GM18520 (cell line): ENCODE results near the gene WWOX.

Experiments used
- ATAC-seq: cut with Tn5 transposase; IDR thresholded peaks from one replicate; pipeline ENCODE4 v1.9.1; 2021; ENCODE audit not compliant: unreplicated experiment

WWOX gene

GRCh38 chr16:78102865-78103264 is 3.4 kb downstream of the WWOX start:
- ATAC-seq, result no peak

- ATAC-seq, result no peak
These were observed 6.1 kb downstream of the WWOX start for GRCh38 chr16:78105517-78105916.

DNA sequence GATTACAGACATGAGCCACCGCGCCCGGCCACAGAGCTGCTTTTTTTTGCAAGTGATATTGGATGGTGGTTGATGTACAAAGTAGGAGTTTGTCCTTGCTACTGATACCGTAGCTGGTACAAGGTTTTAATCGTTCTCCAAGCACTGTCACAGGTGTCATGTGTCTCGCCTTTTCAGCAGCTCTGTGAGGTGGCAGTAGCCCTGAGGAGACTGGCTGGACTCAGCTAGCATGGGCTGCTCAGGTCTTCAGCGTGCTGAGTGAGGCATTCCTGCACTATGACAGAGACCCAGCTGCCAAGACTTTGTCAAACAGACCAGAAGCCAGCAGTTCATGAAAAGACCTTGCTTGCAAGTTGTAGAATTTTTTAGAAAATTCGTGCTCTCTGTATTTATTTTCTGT is 7.2 kb downstream of the WWOX start:
- no peak for ATAC-seq

DNA sequence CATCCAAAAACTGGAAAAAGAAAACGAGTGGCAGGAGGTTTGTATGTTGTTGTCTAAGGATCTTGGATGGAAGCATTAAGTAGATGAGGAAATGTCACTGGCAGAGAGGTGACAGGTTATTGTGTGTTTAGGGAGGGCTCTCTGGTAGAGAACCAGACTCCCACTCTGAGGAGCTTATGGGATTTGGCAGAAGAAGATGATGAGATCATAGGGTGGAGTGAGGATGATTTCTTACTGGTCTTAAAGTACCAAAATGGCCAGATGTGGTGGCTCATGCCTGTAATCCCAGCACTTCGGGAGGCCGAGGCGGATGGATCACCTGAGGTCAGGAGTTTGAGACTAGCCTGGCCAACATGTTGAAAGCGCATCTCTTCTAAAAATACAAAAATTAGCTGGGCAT is 9.0 kb downstream of the WWOX start:
- ATAC-seq, result no peak

DNA sequence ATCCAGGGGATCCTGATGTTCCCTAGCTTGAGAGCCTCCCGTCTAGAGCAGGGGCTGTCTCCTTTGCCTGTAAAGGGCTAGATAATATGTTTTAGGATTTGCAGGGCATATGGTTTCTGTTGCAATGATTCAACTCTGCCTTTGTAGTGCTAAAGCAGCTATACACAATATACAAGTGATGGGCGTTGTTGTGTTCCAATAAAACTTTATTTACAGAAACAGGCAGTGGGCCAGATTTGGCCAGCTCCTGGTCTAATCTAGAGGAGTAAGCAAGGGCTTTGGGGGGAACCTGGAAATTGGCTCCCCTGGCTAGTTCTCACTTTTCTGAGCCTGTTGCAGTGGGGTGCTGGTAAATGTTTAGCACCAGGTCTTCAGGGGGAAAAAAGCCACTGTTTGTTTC is 13.8 kb downstream of the WWOX start:
- no peak for ATAC-seq

DNA sequence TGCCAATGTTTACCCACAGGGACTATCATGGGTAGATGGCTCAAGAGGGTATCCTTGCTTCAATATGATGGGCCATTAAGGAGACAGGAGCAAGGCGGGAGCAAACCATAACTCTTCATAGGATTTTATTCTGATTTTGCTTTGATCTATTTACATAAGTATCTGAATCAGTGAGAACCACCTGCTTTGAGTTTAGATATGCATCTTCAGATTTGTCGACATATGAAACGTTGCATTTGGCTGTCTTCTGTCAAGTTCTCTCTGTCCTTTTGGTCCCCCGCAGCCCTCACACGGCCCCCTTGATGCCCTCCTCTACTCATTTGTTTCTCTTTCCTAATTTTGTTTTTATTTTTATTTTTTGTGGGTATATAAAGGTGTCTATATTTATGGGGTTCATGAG is 16.2 kb downstream of the WWOX start:
- ATAC-seq, result no peak

DNA sequence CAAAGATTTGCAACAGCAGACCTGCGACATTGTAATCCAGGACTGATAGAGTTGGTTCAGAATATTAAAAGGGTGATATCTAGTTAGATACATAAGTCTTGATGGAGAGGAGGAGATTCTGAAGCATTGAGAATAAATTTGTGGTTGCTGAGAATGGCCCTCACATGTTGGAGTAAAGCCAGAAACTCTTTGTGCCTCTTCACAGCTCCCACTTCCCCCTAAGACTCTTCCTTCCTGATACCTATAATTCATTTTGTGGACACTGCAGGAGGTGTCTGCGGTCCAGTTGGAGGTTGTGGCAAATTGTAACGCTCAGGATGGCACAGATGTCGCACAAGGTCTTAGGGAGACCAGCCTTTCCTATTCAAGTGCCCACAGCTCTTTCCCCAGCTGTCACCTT is 17.5 kb downstream of the WWOX start:
- no peak for ATAC-seq

DNA sequence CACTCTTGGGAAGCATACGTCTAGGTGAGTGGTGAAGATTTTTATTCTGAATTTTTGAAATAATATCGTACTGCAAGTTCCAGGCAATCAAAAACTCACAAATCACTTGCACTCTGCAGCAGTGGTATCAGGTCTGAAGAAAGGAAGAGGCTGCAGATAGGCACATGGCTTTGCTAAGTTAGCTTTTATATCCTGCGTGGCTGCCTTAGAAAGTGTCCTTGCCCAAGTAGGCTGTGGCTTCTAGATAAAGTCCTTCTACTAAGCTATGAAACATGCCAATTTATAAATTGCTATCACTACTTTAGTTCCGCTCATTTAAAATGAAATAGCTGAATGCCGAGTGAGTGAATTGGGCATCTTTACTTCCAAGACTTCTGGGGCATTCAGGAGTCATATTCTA is 17.9 kb downstream of the WWOX start:
- no peak for ATAC-seq

DNA sequence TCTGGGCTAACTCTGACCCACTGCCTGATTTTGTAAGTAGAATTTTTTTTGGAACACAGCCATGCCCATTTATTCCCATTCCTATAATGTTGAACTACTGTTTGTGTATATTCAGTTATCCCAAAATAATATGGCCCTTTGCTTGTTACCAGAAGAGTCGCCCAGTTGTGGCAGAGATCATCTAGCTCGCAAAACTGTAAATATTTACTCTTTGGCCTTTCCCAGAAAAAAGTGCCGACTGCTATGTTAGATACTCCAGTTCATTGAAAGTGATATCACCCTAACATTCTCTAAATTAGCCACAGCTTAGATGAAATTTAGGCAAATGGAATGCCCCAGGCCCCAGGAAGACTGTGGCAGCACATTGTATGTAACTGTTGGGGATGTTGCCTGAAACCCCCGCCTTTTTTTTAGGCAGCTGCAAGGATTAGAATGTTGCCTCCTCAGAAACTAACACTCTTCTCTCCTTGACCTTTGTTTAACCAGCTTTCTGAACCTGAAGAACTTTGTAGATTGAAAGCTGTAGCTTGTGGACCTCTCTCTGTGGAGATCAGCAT is 19.1 kb downstream of the WWOX start:
- no peak for ATAC-seq

DNA sequence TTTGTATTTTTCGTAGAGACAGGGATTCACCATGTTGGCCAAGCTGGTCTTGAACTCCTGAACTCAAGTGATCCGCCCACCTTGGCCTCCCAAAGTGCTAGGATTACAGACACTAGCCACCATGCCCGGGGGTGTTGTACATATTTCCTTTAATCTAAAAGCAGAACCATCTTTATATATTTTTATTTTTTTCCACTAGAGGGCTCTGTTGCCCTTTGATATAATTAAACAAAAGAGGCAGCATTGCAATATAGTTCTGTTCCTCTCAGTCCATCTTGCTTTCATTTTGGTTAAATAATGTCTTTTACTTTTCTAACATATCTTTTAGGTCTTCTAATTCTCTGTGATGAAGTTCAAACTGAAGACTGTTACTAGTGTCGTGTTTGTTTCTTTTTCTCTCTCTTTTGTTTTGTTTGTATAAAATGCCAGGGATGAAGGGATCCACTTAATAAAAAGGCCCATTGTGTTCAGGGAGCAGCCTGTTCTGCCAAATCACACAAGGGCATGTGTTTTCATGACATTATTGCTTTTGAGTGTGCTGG is 23.4 kb downstream of the WWOX start:
- no peak for ATAC-seq

DNA sequence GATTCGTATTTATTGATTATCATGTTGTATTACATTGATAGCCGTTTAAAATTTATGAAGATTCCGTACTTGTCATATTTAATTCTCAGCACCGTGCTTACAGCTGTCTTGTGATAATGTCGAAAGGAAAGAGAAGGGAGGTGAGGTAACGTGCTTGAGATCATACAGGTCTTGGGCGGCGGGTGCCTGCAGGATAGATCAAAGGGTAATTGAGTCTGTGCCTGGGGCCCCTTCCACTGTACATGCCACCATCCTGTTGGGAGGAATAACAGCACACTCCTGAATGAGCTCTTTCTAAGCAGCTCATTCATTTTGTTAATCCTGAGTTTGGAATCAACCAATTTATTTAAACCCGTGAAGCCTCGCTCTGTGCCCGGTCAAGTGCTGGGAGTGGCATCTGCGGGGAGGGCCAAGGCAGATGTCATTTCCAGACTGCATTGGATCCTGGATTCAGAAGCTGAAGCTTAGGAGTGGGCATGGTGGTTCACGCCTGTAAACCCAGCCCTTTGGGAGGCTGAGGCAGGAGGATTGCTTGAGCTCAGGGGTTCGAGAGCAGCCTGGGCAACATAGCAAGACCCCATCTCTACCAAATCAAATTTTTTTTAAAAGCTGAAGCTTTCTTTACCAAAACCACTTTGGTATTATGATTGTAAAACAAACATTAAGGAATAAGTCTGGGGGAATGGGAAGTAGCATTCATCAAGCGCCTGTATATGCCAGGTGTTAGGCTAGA is 25.8 kb downstream of the WWOX start:
- ATAC-seq, result no peak

DNA sequence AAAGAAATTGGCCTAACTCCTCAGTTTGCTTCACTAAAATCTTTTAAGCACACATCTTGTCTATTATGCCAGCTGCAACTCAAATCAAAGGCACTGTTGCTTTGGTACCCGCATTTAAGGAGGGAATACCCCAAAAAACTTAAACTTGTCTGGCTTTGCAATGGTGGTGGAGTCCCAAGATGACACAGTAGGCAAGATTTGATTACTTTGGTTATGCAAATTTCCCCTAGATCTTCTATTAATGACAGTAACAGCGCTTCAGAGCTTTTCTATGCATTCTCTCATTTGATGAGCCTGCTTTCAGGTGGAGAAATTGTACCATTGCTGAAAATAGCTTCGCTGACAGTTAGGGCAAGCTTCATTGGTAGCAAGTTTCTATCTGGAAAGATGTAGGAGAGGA is 27.2 kb downstream of the WWOX start:
- ATAC-seq, result no peak

DNA sequence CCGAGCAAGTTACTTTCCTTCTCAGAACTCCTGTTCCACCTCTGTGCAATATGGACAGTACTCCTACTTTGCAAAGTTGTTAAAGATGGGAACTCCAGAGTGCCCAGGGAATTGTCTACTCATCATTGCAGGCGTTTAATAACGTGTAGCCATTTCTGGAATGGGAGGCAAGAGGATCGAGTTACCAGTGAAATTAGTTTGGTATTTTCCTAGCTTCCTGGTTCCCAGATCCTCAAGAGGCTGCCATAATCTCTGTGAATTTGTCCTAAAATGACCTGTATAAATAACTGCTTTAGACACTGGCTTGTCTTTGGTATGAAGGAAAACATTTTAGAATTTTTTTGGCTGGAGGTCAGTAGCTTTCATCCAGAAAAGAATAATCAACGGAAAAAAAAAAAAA is 27.7 kb downstream of the WWOX start:
- ATAC-seq, result no peak

- ATAC-seq, result no peak
These were observed 29.5 kb downstream of the WWOX start for GRCh38 chr16:78128913-78129312.

DNA sequence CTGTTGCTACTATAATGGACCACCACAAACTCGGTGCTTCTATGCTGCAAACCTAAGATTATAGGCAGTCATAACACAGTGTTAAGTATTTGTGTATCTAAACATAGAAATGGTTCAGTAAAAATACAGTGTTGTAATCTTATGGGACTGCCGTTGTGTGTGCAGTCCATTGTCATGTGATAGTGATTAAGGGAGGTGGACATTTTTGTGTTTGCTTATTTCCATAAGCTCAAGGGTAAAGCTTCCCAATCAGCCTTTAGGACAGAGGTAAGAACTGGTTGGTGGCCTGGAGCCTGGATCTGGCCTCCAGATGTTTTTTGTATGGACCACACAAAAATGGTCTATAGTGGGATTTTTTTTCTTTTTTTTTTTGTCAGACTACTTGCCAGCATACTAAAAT is 29.9 kb downstream of the WWOX start:
- no peak for ATAC-seq

GRCh38 chr16:78130083-78130608 is 30.7 kb downstream of the WWOX start:
- no peak for ATAC-seq

DNA sequence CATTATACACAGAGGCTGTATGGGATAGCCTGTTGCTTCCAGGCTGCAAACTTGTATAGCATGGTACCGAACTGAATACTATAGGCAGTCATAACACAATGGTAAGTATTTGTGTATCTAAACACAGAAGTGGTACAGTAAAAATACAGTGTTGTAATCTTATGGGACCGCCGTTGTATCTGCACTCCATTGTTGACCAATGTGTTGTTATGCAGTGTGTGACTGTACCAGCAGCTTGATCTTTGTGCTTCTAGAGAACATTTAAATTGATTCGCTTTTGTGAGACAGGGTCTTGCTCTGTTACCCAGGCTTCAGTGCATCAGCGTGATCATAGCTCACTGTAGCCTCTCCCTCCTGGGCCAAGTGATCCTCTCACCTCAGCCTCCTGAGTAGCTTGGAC is 31.5 kb downstream of the WWOX start:
- ATAC-seq, result no peak

DNA sequence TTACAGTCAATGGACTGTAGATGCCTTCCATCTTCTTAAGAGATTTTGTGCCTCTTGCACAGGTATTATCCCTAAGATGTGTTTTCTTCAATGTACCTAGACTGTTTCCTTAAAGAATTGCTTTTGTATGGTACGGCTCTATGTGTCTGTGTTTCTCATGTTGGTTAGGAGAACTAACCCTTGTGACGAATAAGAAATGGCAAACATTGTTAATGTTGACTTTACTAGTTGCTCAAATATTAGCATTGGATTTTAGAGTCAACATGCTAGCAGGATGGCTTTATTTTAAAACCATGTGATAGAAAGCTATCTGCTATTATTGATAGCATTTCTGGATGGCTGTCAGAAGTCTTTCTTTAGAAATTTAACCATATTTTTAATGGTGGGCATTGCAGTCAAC is 34.5 kb downstream of the WWOX start:
- no peak for ATAC-seq

DNA sequence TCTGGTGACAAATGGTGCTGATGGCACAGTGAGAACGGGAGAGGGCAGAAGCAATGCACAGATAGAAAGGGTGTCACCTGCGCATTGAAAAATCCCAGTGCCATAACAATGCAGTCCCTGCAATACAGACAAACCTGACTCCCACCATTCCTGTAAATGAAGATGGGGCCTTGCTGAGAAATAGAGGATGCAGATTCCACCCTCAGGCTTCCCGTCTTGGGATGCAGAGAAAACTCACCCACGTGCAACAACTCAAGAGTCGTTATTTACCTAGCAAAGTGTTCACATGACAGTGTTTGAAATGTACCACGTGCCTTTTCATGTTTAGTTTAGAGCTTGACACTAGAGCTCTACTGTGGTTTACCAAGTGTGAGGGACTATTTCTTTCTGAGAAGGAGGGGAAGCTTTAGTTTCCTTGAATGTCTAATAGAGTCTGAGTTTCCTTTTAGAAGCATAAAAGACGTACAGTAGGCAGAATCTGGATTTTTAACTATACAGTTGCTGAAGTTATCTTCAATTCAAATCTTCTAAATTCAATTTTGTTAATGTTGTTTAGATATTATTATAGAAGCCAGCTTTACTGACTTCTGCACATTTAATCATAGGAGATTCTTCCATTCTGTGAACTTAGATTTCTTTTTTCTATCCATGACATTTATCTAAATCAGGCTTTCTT is 35.6 kb downstream of the WWOX start:
- no peak for ATAC-seq

GRCh38 chr16:78137179-78137578 is 37.7 kb downstream of the WWOX start:
- ATAC-seq, result no peak

GRCh38 chr16:78137782-78138616 is 38.5 kb downstream of the WWOX start:
- ATAC-seq, result no peak
